OCI-LY1 (cell line): ENCODE measurements around the gene SERP2.

ENCODE experiments used
- H2AFZ ChIP-seq: fragments of 200-600 bp; sonication (generic), shearing (Covaris generic); 2 replicates; pipeline ENCODE4 v1.6.0; 2014; ENCODE audit warnings: antibody characterized with exemption, mild to moderate bottlenecking, low read length
- H3F3A ChIP-seq: fragments of 200-600 bp; sonication (generic), shearing (Covaris generic); 2 replicates; pipeline ENCODE4 v1.6.0; 2014; ENCODE audit warnings: mild to moderate bottlenecking, antibody characterized with exemption, low read length, moderate library complexity; ENCODE audit not compliant: insufficient read depth
- H3K27ac ChIP-seq: fragments of 200-600 bp; sonication (generic); 2 replicates; pipeline ENCODE4 v1.5.1; 2014; ENCODE audit warnings: low read length, mixed run types, mild to moderate bottlenecking, low read depth; ENCODE audit not compliant: poor library complexity, severe bottlenecking
- H3K27me3 ChIP-seq: fragments of 200-600 bp; sonication (generic); 2 replicates; pipeline ENCODE4 v1.6.0; 2014; ENCODE audit warnings: antibody characterized with exemption, mild to moderate bottlenecking, low read length, moderate library complexity; ENCODE audit not compliant: insufficient read depth
- H3K36me3 ChIP-seq: fragments of 200-600 bp; sonication (generic); 2 replicates; pipeline ENCODE4 v1.6.1; 2014; ENCODE audit warnings: mild to moderate bottlenecking, antibody characterized with exemption, low read length, moderate library complexity, mixed read lengths; ENCODE audit not compliant: insufficient read depth
- H3K4me1 ChIP-seq: fragments of 200-600 bp; sonication (generic); 2 replicates; pipeline ENCODE4 v1.5.1; 2014; ENCODE audit warnings: mild to moderate bottlenecking, low read length, moderate library complexity; ENCODE audit not compliant: insufficient read depth, severe bottlenecking
- H3K4me2 ChIP-seq: fragments of 200-600 bp; sonication (generic), shearing (Covaris generic); 2 replicates; pipeline ENCODE4 v1.6.1; 2014; ENCODE audit warnings: low read length
- H3K4me3 ChIP-seq: fragments of 200-600 bp; sonication (generic); 2 replicates; pipeline ENCODE4 v1.5.1; 2014; ENCODE audit warnings: low read length, low read depth, mild to moderate bottlenecking, mixed read lengths; ENCODE audit not compliant: poor library complexity, severe bottlenecking
- H3K79me2 ChIP-seq: fragments of 200-600 bp; shearing (Covaris generic); 2 replicates; pipeline ENCODE4 v1.6.1; 2016; ENCODE audit warnings: mixed run types, low read length, mixed read lengths; ENCODE audit not compliant: insufficient read depth
- H3K9ac ChIP-seq: fragments of 200-600 bp; sonication (generic), shearing (Covaris generic); 2 replicates; pipeline ENCODE4 v1.6.1; 2014; ENCODE audit warnings: mild to moderate bottlenecking, low read length, mixed read lengths
- H3K9me2 ChIP-seq: fragments of 200-600 bp; sonication (generic), shearing (Covaris generic); 2 replicates; pipeline ENCODE4 v1.6.1; 2014; ENCODE audit warnings: low read depth, mild to moderate bottlenecking, low read length, mixed read lengths
- H3K9me3 ChIP-seq: fragments of 200-600 bp; shearing (Covaris generic); 2 replicates; pipeline ENCODE4 v1.6.1; 2014; ENCODE audit warnings: low read length, mixed read lengths
- H4K20me1 ChIP-seq: fragments of 200-600 bp; sonication (generic), shearing (Covaris generic); 2 replicates; pipeline ENCODE4 v1.6.0; 2016; ENCODE audit warnings: mild to moderate bottlenecking, low read length; ENCODE audit not compliant: insufficient read depth
- CTCF ChIP-seq: fragments of 200-600 bp; sonication (generic), shearing (Covaris generic); IDR thresholded peaks from 2 replicates; pipeline ENCODE4 v1.5.1; 2017; ENCODE audit warnings: mild to moderate bottlenecking, antibody characterized with exemption, low read length, moderate library complexity, mixed read lengths
- EZH2 ChIP-seq: fragments of 200-600 bp; sonication (generic), shearing (Covaris generic); IDR thresholded peaks from 2 replicates; pipeline ENCODE4 v1.8.0; 2017; ENCODE audit warnings: borderline replicate concordance, mixed run types, mild to moderate bottlenecking, antibody characterized with exemption, low read length, moderate library complexity, mixed read lengths

The SERP2 gene

GRCh38 chr13:44435919-44436510 is 62.4 kb downstream of the SERP2 start:
- Histone ChIP-seq H3K9me3 (no peaks in the 10 kb centered on the region), H4K20me1 (no peaks in the 10 kb centered on the region), H3K9ac (peak overlapping the region; percentile 66), H2AFZ (no peak overlapping the region), H3K9me2 (no peaks in the 10 kb centered on the region), H3K79me2 (no peaks in the 10 kb centered on the region), H3K27ac (peak overlapping the region; percentile 72), H3K36me3 (peaks cover 16% of the 10 kb centered on the region), H3K4me2 (peak overlapping the region; percentile 76), H3K4me3 (peak overlapping the region; percentile 65), H3K27me3 (no peaks in the 10 kb centered on the region), H3K4me1 (peaks cover 23% of the 10 kb centered on the region), H3F3A (no peaks in the 10 kb centered on the region)
- TF ChIP-seq EZH2 (no peak), CTCF (no peak)

- Histone ChIP-seq H3K4me1 (peaks cover 23% of the 10 kb centered on the region), H2AFZ (no peak overlapping the region), H3K27me3 (no peaks in the 10 kb centered on the region), H3K36me3 (peaks cover 16% of the 10 kb centered on the region), H3F3A (no peaks in the 10 kb centered on the region), H3K79me2 (no peaks in the 10 kb centered on the region), H3K4me2 (peak overlapping the region; percentile 76), H3K9me3 (no peaks in the 10 kb centered on the region), H3K4me3 (peak overlapping the region; percentile 65), H4K20me1 (no peaks in the 10 kb centered on the region), H3K9ac (peak overlapping the region; percentile 71), H3K9me2 (no peaks in the 10 kb centered on the region), H3K27ac (peak overlapping the region; percentile 58)
- TF ChIP-seq CTCF (no peak), EZH2 (no peak)
Measured at GRCh38 chr13:44436589-44437337, 63.1 kb downstream of the SERP2 start.

GRCh38 chr13:44437356-44438233 is 64.0 kb downstream of the SERP2 start:
- H3K27ac ChIP-seq = peak overlapping the region; percentile 58
- H3K36me3 ChIP-seq = peaks cover 16% of the 10 kb centered on the region
- no peaks in the 10 kb centered on the region for H3K79me2 ChIP-seq
- H3K4me2 ChIP-seq = peak overlapping the region; percentile 76
- no peaks in the 10 kb centered on the region for H3K9me3 ChIP-seq
- H2AFZ ChIP-seq = no peak overlapping the region
- H3K4me3 ChIP-seq = peak overlapping the region; percentile 65
- no peaks in the 10 kb centered on the region for H3K9me2 ChIP-seq
- TF ChIP-seq CTCF (peak; percentile 62), EZH2 (no peak)
- peaks cover 23% of the 10 kb centered on the region for H3K4me1 ChIP-seq
- peak overlapping the region; percentile 71 for H3K9ac ChIP-seq
- H4K20me1 ChIP-seq = no peaks in the 10 kb centered on the region
- H3F3A ChIP-seq = no peaks in the 10 kb centered on the region
- no peaks in the 10 kb centered on the region for H3K27me3 ChIP-seq
